GM18499 (cell line): ENCODE measurements around the gene GRK1.
"Not testable (repeated sequence)": the region's sequence is repeated elsewhere in the genome, so short reads cannot be mapped to it uniquely, and the experiment has no call there.

Source experiments
- ATAC-seq: cut with Tn5 transposase; IDR thresholded peaks from one replicate; pipeline ENCODE4 v1.9.1; 2021; ENCODE audit warnings: moderate number of reproducible peaks; ENCODE audit not compliant: insufficient read depth, unreplicated experiment

GRK1 gene

DNA sequence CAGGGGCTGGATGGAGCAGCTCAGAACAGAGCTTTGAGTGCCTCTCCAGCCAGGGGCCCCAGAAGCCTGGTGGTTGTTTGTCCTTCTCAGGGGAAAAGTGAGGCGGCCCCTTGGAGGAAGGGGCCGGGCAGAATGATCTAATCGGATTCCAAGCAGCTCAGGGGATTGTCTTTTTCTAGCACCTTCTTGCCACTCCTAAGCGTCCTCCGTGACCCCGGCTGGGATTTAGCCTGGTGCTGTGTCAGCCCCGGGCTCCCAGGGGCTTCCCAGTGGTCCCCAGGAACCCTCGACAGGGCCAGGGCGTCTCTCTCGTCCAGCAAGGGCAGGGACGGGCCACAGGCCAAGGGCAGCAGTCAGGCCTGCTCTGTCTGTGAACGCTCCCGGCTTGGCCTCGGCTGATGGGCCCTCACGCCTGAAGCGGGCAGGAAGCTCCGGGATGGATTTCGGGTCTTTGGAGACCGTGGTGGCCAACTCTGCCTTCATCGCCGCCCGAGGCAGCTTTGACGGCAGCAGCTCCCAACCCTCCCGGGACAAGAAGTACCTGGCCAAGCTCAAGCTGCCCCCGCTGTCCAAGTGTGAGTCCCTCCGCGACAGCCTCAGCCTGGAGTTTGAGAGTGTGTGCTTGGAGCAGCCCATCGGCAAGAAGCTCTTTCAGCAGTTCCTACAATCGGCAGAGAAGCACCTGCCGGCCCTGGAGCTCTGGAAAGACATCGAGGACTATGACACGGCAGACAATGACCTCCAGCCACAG lies at the start of gene GRK1:
Gene GRK1 (plus strand): TSS at position 269 of the 751 bp plus-strand sequence. CDS start 168 bp downstream, at position 437.
- no peak for ATAC-seq

DNA sequence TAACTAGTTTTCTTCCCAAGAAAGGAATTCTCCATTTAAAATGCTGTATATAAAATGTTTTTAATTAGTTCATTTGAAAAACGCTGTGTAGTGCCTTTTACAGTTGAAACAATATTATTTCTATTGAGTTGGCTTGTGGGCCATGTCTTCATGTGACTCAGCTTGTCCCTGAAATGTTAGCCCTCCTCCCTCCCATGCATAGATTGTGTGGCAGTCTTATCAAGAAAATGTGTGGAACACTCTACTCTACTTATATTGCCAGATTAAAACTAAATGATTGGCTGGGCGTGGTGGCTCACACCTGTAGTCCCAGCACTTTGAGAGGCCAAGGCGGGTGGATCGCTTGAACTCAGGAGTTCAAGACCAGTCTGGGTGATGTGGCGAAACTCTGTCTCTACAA lies 49.1 kb upstream of the GRK1 start:
- ATAC-seq = no peak

GRCh38 chr13:113618455-113618854 lies 48.6 kb upstream of the GRK1 start:
- no peak for ATAC-seq

DNA sequence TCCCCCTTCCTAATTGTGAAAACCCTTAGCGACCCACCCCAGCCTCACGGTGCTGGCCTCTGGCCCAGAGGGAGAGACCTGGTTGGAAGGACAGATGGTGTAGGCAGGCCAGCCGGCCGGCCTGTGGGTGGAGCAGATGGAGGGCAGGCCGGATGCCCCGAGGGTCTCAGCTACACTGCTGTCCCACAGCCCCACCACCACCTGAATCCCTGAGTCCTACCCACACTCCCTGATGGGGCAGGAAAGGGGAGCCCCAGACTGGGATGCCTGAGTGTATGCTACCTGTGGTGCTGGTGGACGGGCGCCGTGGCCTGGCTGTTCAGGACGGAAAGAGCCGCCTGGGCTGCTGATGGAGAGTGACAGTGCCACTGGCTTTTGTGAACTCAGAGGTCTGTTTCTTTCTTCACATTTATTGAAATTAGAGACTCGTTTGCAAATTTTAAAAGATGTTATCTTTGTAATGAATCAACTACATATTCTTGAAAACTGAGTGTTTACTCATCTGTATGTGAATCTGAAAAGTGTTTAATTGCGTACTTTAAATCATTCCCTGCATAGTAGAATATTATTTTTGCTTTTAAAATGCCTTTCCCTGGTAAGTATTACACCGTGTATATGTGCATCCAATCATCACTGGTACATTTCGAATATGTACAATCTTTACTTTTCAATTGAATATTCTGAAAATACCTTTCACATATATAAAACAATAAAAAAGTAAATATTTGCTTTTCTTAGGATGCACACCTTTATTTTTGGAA lies 46.8 kb upstream of the GRK1 start:
- ATAC-seq = no peak

DNA sequence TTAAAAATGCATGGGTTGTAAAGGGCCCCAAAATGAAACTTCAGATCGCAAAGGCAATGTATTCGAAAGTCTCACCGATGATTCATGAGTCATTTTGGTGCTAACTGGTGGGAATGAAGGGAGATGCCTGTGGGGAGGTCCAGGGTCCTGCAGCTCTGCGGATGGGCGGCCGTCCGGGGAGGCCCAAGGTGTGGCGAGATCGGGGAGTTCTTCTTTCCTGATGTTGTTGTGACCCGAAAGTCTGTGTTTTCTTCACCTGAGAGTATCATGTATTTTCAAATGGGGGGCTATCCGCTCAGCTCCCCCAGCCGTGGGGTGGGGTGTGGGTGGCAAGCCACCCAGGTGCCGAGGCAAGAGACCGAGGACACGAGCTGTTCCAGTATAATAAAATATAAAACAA lies 46.0 kb upstream of the GRK1 start:
- ATAC-seq = no peak

GRCh38 chr13:113621498-113621897 lies 45.5 kb upstream of the GRK1 start:
- not testable (repeated sequence) for ATAC-seq

DNA sequence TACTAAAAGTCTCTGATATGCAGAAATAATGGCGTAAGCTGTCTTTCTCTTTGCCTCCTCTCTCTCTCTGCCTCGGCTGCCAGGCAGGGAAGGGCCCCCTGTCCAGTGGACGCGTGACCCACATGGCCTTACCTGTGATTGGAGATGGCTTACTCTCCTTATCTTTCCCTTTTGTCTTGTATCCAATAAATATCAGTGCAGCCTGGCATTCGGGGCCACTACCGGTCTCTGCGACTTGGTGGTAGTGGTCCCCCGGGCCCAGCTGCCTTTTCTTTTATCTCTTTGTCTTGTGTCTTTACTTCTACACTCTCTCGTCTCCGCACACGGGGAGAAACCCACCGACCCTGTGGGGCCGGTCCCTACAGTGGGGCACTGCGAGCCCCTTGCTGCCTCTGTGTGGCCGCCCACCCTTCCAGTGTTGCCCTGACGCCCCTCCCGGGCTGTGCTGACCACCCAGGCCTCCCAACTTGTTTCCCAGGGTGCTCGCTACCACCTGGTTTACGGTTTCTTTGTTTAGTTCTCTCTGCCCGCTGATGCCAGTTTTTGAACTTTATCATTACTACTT lies 45.0 kb upstream of the GRK1 start:
- ATAC-seq = not testable (repeated sequence)

GRCh38 chr13:113622791-113623490 lies 44.1 kb upstream of the GRK1 start:
- no peak for ATAC-seq

GRCh38 chr13:113623491-113624234 lies 43.4 kb upstream of the GRK1 start:
- no peak for ATAC-seq

DNA sequence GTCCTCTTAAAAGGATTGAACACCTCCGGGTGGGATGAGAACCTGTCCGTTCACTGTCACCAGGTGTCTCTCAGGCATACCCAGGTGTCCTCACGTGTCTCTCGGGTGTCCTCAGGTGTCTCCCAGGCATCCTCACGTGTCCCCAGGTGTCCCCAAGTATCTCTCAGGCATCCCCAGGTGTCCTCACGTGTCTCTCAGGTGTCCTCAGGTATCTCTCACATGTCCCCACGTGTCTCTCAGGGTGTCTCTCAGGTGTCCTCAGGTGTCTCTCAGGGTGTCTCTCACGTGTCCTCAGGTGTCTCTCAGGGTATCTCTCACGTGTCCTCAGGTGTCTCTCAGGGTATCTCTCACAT lies 42.8 kb upstream of the GRK1 start:
- no peak for ATAC-seq

DNA sequence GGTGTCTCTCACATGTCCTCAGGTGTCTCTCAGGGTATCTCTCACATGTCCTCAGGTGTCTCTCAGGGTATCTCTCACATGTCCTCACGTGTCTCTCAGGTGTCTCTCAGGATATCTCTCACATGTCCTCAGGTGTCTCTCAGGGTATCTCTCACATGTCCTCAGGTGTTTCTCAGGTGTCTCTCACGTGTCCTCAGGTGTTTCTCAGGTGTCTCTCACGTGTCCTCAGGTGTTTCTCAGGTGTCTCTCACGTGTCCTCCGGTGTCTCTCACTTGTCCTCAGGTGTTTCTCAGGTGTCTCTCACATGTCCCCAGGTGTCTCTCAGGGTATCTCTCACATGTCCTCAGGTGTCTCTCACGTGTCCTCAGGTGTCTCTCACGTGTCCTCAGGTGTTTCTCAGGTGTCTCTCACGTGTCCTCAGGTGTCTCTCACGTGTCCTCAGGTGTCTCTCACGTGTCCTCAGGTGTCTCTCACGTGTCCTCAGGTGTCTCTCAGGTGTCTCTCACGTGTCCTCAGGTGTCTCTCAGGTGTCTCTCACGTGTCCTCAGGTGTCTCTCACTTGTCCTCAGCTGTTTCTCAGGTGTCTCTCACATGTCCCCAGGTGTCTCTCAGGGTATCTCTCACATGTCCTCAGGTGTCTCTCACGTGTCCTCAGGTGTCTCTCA lies 42.2 kb upstream of the GRK1 start:
- ATAC-seq = not testable (repeated sequence)

DNA sequence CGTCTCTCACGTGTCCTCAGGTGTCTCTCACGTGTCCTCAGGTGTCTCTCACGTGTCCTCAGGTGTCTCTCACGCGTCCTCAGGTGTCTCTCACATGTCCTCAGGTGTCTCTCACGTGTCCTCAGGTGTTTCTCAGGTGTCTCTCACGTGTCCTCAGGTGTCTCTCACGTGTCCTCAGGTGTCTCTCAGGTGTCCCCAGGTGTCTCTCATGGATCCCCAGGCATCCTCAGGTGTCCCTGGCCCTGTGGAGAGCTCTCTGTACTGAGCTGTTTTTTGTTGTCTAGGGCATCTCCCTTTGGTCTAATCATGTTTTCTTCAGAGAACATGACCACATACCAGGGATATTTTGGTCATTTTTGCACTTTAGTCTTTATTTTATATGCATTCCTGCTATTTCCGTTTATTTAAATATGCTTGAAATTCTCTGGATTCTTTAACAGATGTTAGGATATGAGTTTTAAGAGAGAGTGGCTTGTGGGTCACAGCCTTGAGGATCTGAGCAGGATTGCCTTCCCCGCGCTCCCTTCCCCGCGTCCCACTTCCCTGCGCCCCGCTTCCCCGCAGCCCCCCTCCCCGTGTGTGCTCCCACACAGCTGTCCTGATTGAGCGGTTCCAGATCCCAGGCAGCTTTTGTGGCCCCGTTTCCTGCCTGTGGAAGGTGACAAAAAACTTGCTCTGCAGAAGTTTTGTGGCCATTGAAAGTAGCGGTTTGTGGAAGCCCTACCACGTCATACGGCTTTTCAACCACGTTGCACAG lies 40.9 kb upstream of the GRK1 start:
- no peak for ATAC-seq

DNA sequence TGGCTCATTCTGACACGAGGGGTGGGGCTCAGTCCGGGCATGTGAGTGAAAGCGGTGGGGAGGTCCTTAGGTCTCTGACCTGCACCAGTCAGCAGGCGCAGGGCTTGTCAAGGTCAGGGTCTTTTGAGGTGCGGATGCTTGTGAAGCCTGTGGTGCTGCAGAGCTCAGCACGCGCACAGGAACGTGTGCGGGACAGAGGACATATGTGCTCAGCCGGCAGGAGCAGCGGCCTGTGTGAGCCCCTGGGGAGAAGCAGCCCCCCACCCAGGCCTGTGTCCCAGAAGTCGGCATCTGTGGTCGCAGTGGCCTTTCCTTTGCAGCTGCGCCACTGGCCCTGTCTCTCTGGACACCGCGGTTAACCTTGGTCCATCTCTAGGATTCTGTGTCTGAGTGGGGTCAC lies 39.9 kb upstream of the GRK1 start:
- no peak for ATAC-seq

DNA sequence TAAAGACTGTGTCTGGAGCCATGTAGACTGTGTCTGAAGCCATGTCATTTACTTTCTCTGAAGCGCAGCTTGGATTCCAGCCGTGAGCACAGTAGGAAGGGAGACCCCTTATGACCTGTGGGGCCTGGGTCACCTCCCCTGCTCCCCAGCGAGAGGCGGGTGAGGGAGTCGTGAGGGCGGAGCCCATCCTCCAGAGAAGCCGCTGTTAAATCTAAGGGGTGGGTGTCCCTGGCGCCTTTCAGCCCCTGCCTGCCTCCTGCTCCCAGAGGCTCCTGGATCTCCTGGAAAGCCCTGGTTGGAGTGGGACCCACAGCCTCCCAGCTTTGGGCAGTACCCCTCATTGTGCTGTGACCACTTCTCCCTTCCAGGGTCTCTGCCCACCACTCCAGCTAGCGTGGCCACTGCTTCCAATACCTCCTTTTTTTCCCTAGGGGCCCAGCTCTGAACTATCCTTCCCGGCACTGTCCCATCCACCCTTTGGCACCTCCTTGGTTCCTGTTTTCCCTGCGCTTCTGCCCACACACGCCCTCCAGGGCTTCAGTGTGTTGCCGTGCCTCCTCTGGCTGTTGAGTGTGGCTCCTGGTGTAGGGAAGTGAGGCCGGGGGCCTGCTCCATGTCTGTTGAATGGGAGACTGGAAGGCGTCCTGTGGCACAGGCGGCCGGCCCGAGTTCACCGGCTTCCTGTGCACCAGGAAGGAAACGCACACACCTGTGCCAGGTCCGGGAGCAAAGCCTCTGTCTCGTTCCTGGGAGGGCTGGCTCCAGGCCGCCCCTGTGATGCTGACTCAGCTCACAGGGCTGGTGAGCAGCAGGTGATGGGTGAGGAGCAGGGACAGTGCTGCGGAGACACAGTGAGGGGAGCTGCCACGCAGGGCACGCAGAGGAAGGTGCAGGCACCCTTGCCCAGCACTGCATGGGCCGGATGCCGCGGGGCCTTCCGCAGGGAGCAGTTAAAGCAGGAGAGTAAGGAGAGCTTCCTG lies 38.4 kb upstream of the GRK1 start:
- ATAC-seq = no peak

- ATAC-seq = no peak
Measured at GRCh38 chr13:113629866-113630265, 37.2 kb upstream of the GRK1 start.

GRCh38 chr13:113630296-113630695 lies 36.7 kb upstream of the GRK1 start:
- no peak for ATAC-seq

GRCh38 chr13:113630804-113631203 lies 36.2 kb upstream of the GRK1 start:
- ATAC-seq = no peak
